GDM1 (cell line): ENCODE measurements around the gene WWC1.
"Not testable (repeated sequence)": the region's sequence is repeated elsewhere in the genome, so short reads cannot be mapped to it uniquely, and the experiment has no call there.

ENCODE experiments used
- DNase-seq: peaks from one replicate; lab custom pipeline; 2025; lab: John Stamatoyannopoulos, UW

The WWC1 gene

DNA sequence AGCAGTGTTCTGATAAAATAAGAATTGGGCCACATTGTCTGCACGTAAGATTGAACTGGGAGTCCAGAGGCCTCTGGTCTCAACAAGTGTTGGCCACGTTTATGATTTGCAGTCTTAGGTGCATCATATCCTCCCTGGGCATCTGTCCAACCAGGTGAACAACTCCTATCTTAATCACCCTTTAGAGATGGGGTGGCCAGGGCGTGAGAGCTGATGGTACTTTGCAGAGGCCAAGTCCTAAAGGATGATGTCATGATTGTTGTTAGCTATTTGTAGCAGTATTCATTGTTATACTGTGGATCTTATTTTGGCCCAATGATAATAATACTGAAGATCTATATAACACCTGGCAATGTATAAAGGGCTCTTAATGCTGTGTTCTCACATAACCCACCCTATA lies 121.6 kb downstream of the WWC1 start:
- DNase-seq = no peak

DNA sequence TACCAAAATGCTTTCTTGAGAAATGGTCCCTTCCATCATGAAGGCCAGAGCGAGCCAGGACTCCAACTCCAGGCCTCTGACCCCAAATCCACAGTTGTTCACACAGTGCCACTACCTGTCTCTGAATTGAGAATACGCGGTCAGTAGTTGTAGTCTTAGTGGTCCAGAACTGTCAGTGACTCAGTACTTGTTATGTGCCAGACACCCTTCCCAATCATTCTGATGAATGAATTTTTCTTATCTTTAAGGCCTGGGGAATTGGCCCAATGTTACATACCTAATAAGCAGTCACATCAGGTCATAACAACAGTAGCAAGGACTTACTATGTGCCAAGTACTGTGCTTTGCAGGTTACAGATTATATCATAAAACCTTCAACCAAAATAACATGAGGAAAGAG lies 122.2 kb downstream of the WWC1 start:
- DNase-seq = no peak

DNA sequence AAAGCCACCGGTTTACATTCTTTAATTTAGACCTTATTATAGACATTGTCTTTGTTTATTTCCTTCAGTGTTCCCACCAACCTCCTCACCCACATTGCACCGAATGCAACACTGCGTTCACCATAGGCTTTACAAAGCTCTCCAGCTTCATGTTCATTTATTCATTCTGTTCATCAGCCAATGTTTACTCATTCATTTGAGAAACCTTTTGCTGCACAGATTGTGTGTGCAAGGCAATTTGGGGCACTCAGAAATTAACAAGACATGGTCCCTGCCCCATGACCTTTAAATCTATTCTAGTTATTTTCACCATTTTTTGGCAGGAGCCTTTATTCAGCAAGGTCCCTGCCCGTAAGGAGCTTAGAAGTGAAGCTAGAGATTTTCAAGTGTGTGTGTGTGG lies 124.0 kb downstream of the WWC1 start:
- no peak for DNase-seq

DNA sequence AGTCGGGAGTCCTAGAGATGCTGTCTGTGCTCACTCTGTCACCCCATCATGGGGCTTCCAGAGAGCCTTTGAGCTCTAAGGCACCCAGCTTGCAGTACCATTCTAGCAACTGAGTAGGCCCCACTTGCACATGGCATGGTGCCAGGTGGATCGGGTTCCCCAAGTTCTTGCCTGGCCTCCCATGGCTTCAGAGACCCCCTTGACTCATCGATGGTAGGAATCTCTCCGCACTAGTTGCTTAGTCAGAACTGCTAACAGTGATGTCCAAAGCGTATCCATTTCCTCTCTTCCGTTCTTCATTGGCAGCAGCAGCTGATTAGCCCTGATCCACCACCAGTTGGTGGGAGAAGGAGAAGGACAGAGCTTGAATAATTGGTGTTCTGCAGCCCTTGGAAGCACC lies 124.5 kb downstream of the WWC1 start:
- no peak for DNase-seq

DNA sequence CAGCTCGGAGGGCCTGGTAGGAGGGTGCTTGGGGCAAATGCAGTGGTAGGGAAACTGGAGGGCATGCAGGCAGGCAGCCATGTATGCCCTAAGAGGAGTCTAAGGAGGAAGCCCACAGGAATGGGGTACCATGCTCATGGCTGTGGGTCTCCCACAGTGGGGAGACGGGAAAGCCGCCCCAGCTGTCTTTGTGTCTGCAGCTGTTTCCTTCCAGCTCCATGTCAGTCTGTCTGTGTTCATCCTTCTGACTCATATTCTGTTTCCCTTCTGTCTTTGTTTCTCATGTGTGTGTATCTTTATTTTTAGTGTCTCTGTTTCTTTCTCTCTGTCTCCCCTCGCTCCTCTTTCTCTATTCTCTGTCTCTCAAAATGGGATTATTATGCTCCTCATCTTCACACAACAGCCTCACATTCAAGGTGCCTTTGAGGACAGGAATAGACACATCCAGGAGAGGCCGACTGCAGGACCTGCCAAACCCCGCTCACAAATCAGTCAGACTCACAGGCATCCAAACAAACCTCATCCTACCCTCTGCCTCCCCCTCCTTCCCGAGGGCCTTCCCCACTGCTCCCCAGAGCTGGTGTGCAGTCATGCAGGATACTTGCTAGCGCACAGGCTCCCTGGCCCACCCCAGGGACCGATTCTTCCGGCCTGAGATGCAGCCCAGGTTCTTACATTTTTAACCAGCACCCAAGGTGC lies 126.4 kb downstream of the WWC1 start:
- no peak for DNase-seq

DNA sequence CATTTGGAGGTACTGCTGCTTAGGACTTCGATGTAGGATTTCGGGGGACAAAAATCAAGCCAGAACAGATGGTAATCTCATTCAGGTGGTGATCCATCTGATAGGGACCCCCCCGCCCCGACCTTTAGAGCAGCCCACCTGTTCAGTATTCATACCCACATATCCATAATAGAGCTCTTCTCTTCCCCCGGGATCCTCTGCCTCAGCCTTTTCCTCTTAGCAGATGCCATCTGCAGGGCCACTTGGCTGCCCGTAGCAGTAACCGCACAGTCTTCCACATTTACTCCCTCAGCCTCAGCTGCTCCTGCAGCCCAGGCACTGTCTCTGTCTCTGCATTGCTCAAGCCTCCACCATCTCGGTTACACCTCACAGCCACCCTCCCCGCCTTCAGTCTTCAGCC lies 129.0 kb downstream of the WWC1 start:
- no peak for DNase-seq

DNA sequence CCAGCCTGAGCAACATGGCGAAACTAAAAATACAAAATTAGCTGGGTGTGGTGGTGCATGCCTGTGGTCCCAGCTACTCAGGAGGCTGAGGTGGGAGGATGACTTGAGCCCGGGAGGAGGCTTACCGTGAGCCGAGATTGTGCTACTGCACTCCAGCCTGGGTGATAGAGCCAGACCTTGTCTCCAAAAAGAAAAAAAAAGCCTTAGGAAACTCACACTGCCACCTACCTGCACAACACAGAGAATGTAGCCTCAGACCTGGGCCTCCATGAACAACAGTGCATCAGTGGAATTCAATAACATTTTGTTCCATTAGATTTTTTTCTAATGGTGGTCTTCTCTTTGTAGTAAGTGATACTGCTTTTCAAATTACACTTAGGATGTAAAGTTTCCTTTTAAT lies 131.0 kb downstream of the WWC1 start:
- DNase-seq = no peak

DNA sequence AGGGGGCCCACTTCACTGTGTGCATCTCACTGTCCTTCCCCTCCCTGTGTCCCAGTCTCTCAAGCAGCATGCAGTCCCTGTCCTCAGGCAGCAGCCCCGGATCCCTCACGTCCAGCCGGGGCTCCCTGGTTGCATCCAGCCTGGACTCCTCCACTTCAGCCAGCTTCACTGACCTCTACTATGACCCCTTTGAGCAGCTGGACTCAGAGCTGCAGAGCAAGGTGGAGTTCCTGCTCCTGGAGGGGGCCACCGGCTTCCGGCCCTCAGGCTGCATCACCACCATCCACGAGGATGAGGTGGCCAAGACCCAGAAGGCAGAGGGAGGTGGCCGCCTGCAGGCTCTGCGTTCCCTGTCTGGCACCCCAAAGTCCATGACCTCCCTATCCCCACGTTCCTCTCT lies 132.0 kb downstream of the WWC1 start:
- DNase-seq = no peak

DNA sequence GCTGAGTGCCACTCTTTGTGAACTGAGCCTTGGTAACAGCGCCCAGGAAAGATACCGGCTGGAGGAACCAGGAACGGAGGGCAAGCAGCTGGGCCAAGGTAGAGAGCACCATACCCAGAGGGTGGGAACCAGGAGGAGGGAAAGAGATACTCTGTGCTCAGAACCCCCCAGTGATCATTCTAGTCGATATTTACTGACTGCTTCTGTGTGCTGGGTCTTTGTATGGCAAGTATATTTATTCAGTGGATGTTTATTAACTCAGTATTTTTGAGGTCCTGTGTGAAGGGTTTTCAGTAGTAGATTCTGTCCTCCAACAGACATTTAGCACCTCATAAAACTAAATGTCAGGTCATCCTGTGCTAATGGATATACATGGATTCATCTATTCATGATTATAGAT lies 132.5 kb downstream of the WWC1 start:
- DNase-seq = no peak

DNA sequence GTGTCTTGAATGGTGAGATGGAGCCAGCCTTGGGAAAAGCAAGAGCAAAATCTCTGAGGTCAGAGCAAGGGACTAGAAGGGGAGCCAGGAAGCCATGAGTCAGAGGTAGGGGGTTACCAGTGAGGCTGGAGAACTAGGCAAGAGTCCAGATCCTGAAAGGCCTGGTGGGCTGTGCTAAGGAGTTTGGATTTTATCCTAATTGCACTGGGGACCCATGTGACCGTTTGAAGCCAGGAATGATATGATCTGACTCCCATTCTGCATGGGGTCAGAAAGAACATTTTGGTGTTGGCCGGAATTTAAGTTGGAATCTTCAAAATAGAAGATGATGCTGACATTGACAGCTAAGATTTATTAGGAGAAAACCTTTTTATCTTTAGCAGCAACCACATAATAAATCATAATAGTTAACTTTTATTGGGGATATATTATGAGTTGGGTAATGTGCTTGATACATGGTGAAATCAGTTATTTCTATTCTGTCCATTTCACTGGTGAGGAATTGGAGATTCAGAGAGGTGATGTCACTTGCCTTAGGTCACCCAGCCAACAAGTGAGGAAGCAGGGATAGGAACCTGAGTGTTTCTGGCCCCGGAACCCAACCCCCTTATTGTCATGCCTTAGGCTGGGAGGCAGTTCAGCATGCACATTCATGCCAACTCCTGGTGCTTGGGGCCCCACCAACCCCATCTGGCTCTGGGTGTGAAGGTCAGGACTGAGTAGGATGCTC lies 133.3 kb downstream of the WWC1 start:
- DNase-seq = no peak

DNA sequence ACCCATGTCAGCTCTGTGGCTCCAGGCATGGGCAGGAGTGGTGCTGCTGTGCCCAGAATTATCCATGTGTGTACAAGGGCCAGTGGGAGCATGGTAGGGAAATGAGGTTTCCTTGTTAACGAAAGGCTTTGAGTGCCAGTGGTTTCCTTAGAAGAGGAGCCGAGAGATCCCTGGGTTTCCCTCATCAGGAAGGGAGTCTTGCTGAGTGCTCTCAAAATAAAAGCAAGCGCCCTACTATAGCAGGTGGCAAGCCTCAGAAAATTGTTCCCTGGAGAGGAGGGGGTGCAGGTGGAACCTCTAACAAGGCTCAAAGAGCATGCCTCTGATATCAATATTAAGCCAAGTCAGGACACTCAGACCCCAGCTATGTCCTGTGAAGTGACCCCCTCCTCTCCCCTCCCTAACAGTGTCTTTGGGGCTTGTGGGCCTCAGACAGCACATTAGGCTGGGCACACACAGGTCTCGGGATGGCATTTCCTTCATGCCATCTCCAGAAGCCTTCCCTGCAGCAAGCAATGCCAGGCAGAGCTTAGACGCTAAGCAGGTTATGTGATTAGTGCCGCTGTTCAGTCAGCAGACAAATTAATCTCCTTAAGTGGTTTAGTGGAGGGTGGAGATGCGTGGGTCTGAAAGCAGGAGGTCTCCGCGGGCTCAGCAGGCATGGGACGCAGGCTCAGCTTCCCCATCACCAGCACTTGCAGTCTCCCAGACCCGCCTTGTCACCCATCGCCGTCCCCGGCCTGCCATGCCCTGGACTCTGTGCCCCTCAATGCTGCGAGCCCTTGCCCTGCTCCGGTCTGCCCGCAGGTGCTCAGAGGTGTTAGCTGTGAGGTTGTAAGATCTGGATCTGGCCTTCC lies 134.8 kb downstream of the WWC1 start:
- DNase-seq = no peak

DNA sequence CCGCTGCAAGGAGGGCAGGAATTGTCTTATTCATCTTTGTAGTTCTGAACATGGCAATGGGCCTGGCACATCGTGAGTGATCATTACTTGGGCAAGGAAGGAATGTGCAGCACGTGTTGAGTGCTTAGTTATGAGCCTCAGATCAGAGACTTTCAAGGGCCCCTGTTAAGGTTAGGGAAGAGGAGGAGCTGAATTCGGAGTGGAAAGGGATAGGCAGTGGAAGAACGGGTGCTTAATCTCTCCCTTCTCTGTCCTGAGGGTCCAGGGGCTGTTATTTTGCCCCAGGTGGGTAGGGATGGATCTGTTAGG lies 135.4 kb downstream of the WWC1 start:
- no peak for DNase-seq

DNA sequence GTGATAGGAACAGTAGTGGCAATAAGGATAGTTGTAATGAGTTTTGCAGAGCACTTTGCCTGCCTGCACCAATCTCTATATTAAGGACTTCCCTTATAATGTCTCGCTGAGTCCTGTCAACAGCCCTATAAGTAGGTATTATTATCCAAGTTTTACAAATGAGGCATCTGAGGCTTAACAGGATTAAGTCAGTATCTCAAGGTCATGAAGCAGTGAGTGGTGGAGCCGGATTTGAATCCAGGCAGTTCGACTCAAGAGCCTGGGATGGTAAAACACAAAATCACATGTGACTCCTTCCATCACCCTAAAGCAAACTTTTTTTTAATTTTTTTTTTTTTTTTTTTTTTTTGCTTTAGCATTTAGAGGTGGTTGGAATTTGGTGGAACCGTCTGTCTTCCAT lies 135.8 kb downstream of the WWC1 start:
- DNase-seq = no peak

DNA sequence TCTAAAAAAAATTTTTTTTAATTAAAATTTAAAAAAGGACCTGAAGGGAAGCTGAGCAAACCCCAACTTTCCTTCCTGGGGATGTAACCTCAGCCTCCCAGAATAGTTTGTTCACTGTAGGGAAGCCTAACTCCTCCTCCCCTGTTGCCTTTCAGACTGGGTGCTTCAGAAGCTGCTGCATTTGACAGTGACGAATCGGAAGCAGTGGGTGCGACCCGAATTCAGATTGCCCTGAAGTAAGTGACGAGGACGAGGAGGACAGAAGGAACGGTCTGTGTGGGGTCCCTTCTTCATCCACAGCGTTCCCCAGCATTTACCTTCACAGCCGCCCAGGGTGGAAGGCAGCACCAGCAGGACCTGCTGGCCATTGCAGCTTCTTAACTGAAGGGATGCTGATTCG lies 137.1 kb downstream of the WWC1 start:
- no peak for DNase-seq

DNA sequence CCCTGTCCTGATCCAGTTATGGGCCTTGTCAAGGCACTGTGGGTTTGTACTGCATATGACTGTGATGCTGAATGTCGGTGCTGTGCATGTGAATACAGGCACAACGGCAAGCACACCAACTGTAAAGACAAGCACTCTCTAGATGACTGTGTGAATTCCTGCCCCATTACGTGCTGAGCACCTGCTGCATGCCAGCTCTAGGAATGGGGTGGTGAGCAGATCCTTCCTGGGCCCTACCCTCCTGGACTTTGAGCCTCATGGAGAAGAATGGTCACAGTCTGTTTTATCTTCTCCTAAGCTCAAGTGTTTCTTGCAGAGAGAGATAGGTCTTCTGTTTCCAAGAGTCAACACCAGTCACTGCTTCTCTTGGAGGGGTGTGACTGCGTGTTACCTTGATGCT lies 138.9 kb downstream of the WWC1 start:
- DNase-seq = no peak

DNA sequence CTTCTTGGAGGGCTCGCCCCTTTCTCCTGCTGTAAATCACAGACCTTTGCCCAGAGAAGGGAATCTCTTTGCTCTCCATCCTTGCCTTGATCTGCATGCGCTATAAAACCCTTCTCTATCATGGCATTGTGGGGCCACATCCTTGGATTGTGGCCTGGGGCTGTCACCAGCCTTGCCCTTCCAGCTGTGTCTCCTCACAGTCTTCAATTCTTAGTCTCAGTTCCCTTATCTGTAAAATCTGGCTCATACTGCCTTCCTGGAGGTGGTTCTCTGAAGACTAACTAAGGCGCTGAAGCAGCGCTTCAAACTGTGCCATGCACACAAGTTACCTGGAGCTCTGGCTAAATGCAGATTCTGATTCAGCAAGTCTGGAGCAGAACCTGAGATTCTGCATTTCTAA lies 141.5 kb downstream of the WWC1 start:
- DNase-seq = no peak

DNA sequence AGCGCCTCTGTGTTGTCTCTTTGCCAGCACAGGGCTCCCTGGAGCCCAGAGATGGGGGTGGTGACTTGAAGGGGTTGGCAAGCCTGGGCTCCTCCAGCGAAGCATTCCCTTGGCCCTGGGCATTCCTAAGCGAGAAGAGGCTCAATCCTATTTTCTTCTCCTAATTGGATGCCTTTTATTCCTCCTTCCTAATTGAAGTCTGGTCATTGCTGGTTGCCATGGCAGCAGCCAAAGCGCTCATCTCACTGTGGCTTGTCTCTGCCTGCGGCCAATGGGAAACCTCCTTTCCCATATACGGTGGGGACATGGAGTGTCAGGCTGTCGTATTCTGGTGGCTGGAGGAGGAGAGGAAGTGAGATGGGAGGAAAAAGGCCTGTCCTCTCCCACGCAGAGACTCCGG lies 142.6 kb downstream of the WWC1 start:
- no peak for DNase-seq

DNA sequence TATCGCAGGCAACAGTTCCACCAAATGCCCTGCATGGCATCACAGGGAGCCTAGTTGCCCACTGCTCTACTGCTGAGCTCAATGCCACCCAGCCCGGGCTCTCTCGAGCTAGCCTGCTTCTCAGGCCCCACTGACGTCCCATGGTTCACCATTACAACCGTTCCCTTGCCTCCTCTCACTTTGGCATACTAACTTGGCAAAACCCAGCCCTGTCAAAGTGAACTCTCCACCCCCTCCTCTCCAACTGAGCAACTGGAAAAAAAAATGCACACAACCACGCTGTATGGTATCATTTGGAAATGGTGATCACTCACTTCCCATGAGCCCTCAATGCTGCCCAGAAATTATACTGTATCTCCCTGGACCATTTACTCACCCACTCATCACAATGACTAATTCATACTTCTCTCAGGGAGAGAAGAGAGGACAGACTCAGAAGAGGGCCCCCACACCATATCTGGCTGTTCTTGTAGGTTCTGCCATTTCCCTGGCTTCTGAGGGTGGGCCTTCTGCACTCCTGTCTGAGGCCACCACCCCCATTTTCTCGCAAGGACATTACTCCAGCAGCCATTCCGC lies 143.4 kb downstream of the WWC1 start:
- no peak for DNase-seq

DNA sequence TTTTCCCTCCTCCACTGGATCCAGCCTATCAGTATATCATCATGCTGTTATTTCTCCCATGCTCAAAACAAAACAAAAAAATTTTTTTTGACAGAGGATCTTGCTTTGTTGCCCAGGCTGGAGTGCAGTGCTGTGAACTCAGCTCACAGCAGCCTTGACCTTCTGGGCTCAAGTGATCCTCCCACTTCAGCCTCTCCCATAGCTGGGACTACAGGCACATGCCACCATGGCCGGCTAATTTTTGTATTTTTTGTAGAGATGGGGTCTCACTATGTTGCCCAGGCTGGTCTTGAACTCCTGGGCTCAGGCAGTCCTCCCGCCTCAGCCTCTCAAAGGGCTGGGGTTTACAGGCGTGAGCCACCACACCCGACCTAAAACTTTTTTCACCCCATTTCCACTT lies 143.9 kb downstream of the WWC1 start:
- DNase-seq = not testable (repeated sequence)

DNA sequence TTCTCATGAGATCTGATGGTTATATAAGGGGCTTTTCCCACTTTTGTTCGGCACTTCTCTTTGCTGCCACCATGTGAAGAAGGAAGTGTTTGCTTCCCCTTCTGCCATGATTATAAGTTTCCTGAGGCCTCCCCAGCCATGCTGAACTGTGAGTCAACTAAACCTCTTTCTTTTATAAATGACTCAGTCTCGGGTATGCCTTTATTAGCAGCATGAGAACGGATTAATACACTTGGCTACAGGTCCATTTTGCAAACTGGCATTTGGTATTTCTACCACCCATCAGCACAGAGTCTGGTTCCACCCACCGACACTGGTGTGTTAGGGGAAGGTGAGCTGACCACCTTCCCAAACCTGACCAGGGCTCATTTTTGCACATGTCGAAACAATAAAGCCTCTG lies 146.9 kb downstream of the WWC1 start:
- DNase-seq = no peak

DNA sequence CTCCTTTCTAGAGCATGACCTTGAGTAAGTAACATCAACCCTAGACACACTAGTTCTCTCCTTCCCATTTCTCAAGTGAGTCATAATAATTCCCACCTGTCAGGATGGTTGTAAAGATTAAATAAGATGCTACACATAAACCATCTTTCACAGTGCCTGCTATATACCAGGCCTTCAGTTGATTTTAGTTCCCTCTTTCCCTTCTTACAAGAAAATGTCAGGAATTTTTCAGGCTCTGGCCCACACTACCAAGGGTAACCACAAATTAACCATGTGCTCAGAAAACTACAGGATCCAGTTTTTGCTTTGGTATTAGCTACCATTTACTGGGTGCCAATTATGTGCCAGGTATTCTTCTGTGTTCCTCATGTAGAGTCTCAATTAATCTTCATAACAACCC lies 152.1 kb downstream of the WWC1 start:
- no peak for DNase-seq

DNA sequence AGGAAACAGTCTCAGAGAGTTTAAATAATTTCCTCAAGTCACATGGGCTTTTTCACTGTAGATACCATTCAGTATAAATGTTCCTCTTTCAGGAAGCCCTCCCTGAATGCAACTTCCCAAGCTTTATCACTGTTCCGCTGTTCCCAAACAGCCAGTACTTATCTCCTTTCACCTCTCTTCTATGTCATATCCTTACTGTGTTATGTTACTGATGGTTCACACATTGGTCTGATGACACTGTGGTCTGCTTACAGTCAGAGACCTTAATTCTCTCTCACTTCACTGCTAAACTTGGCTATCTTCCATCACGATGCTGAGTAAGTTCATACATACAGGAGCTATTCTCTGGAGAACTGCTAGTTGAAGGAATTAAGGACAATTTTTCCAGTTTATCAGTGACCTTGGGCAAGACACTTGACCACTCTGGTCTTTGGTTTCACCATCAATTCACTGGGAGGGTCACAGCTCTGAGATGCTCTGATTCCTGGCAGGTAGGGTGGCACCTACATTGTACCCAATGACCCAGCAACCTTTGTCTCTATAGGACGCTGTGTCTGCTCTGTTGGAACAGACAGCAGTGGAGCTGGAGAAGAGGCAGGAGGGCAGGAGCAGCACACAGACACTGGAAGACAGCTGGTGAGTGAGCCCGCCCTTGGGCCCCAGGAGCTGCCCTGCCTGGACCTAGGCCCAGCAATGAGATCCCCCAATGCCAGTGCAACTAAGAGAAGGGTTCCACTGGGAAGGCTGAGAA lies 152.7 kb downstream of the WWC1 start:
- DNase-seq = no peak
